Measurements from ENCODE around the gene CREB3L2. TPM values are rescaled to one million over a fixed set of nuclear protein-coding genes. Genes with fewer than 3 reads are reported as not detected.

The CREB3L2 gene
- polyA plus RNA-seq, 1 of the 3 experiments (the other 2 are of a cell fraction): 22.9 TPM

DNA sequence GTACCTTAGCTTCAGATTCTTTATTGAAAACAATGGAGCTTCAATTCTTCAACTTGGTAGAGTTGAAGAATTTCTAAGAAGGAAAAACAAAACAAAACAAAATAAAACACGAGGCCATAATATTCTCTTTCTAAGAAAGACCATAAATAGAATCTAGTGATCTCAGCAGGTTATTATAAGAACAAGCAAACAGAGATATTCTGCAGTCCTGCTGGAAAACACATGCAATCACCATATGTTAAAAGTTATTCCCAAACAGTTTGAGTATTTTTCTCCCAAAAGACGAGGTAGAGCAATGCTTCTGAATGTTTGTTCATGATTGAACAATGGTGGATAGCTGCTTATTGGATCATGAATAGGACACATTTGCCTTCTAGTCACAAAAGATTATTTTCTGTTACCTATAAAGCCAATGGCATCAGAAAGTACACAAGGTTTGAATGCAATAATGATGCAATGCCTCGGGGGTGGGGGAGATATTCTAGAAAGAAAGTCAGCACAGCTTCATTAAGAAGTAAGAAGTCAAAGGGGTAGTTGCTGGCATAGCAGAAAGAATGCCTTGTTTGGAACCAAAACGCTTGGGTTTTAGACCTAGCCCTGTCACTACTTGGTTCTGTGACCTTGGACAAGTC lies 59.3 kb downstream of the CREB3L2 start (continued):
- TF ChIP-seq CTCF (IDR thresholded peaks at IDR 0.05) (no peak), FOXM1 (IDR thresholded peaks at IDR 0.05; ENCODE audit: low read depth) (no peak)

DNA sequence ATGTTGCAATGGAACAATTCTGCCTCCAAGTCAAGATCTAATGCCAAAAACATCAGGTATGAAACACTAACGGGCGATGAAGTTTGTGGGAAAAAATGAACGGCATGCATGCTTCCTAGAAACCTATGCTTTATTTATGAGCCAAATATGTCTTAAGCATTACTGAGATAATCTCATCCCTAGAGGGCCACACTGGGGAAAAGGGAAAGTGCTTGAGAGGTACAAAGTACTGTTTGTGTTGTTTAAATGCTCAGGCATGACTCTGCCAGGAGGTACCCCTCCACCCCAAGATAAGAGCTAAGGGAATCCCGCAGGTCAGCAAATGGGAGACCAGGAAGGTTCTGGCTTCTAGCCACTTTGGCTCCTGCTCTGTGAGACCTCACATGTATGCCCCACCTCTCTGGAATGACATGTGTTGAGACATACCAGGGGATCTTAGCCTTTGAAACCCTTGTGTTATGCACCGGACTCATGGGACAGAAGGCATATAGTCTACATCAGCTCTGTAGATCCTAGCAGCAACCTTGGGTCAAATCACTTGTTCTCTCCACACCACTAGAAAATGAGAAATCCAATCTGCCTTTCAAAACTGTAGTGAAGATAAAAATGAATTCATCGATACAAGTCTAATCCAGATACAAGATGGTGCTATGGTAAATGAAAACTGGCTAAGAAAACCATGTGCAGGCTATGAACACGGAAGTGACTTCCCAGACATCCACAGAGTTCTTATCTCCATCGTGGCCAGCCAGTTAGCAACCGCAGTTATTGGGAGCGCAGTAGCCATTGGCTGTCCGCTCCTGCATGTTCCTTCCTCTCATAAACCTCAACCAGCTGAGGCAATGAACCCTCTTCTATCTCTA lies 61.0 kb downstream of the CREB3L2 start:
- Histone ChIP-seq H3F3A (replicated peaks; ENCODE audit: insufficient read depth) (peaks cover 5% of the 10 kb centered on the region), H3K9me2 (no peaks in the 10 kb centered on the region), H3K79me2 (ENCODE audit: insufficient read depth) (peaks cover 97% of the 10 kb centered on the region), H4K20me1 (ENCODE audit: insufficient read depth) (no peaks in the 10 kb centered on the region; the same call in 1 of the 2 replicates), H3K9ac (no peak overlapping the region), H3K27me3 (ENCODE audit: insufficient read depth) (no peaks in the 10 kb centered on the region), H3K4me2 (no peak overlapping the region), H3K36me3 (replicated peaks in 1 of 2; ENCODE audit: control insufficient read depth in 1 of 2, insufficient read depth in 2 of 2, low read length in 1 of 2) (peaks cover 2 to 10% of the 10 kb centered on the region in 2 experiments), H3K9me3 (no peaks in the 10 kb centered on the region), H3K27ac (ENCODE audit: low read depth in 2 of 2, low read length in 1 of 2) (no peak overlapping the region), H2AFZ (ENCODE audit: low read depth) (no peak overlapping the region), H3K4me3 (ENCODE audit: low read depth in 2 of 2, low read length in 1 of 2) (no peak overlapping the region), H3K4me1 (ENCODE audit: control insufficient read depth in 1 of 2, insufficient read depth in 2 of 2, low read depth in 1 of 2, low read length in 1 of 2) (peaks cover 14 to 18% of the 10 kb centered on the region in 2 experiments; a peak in 3 of 4 replicates)
- DNase-seq: no peak
- 92% methylated on average over 11 of the region's 11 CpGs for whole genome bisulfite sequencing (ENCODE audit: low lambda C conversion rate)
- ChIA-PET POLR2A (no interaction called here), CTCF (interaction anchor here (1.2 to 2.0 kb wide), 5 partner anchors 32 to 62 kb away, joined by 3 to 5 read pairs (median 3); partner anchors contain the start of gene CREB3L2)
- TF ChIP-seq CTCF (IDR thresholded peaks at IDR 0.05): no peak
- TF ChIP-seq CHD2 (IDR thresholded peaks at IDR 0.05; ENCODE audit: low read length, partially characterized antibody): no peak
- TF ChIP-seq MXI1 (IDR thresholded peaks at IDR 0.05; ENCODE audit: low read depth, low read length): no peak
- no peak for TF ChIP-seq MEF2A (IDR thresholded peaks at IDR 0.05; ENCODE audit: borderline replicate concordance, low read depth)
- no peak for TF ChIP-seq SIN3A (IDR thresholded peaks at IDR 0.05; ENCODE audit: borderline replicate concordance, low read depth, low read length)
- no peak for TF ChIP-seq SMC3 (IDR thresholded peaks at IDR 0.05; ENCODE audit: low read depth, low read length)
- no peak for TF ChIP-seq RAD21 (IDR thresholded peaks at IDR 0.05; ENCODE audit: low read length)
- TF ChIP-seq REST (IDR thresholded peaks at IDR 0.05; ENCODE audit: low read depth, low read length): no peak
- TF ChIP-seq YY1 (IDR thresholded peaks at IDR 0.05; ENCODE audit: low read depth): no peak
- TF ChIP-seq, protein P1, sequence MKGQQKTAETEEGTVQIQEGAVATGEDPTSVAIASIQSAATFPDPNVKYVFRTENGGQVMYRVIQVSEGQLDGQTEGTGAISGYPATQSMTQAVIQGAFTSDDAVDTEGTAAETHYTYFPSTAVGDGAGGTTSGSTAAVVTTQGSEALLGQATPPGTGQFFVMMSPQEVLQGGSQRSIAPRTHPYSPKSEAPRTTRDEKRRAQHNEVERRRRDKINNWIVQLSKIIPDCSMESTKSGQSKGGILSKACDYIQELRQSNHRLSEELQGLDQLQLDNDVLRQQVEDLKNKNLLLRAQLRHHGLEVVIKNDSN (IDR thresholded peaks at IDR 0.05; ENCODE audit: borderline replicate concordance, low read depth): no peak
- TF ChIP-seq RFX5 (IDR thresholded peaks at IDR 0.05; ENCODE audit: low read length): no peak
- no peak for TF ChIP-seq RXRA (IDR thresholded peaks at IDR 0.05; ENCODE audit: borderline replicate concordance, low read depth)
- TF ChIP-seq TAF1 (IDR thresholded peaks at IDR 0.05; ENCODE audit: borderline replicate concordance, low read depth, low read length): no peak
- TF ChIP-seq EZH2phosphoT487 (IDR thresholded peaks at IDR 0.05; ENCODE audit: borderline replicate concordance, low read depth): no peak
- no peak for TF ChIP-seq JUND (IDR thresholded peaks at IDR 0.05)
- no peak for TF ChIP-seq TCF12 (IDR thresholded peaks at IDR 0.05)
- TF ChIP-seq FOXJ3 (CRISPR knock-in tag; IDR thresholded peaks at IDR 0.05): no peak
- no peak for TF ChIP-seq FOXM1 (IDR thresholded peaks at IDR 0.05; ENCODE audit: low read depth)
- no peak for TF ChIP-seq NRF1 (IDR thresholded peaks at IDR 0.05; ENCODE audit: low read depth, low read length)

Measured in SK-N-SH (cell line).